ENCODE results near the gene PPP2R5A. TPM values are rescaled to one million over a fixed set of nuclear protein-coding genes. Genes with fewer than 3 reads are reported as not detected.

Gene PPP2R5A
- total and polyA plus RNA-seq, 2 of the 8 experiments (the other 6 are each of a cell fraction or from before 2014, with no cell fraction given): 14.6 to 36.3 TPM

GRCh38 chr1:212256369-212256768 is 28.8 kb upstream of the PPP2R5A start:
- Histone ChIP-seq H3K9ac (replicated peaks in 1 of 4; ENCODE audit: extremely low read depth in 1 of 4, low read depth in 3 of 4, low read length in 3 of 4) (no peak overlapping the region), H3K18ac (ENCODE audit: extremely low read depth, low read length) (no peak overlapping the region), H2BK120ac (replicated peaks; ENCODE audit: low read depth, low read length) (no peak overlapping the region), H3K79me2 (ENCODE audit: control insufficient read depth in 1 of 2, insufficient read depth in 2 of 2, low read length in 2 of 2) (no peaks in the 10 kb centered on the region), H2AK5ac (ENCODE audit: low read depth, low read length) (no peak overlapping the region), H2AFZ (ENCODE audit: low read length) (peak overlapping the region; percentile 31; the same call in 1 of the 2 replicates), H4K91ac (replicated peaks; ENCODE audit: insufficient read length, low read length) (no peak overlapping the region), H3K27ac (ENCODE audit: low read depth, low read length) (no peak overlapping the region), H3K36me3 (ENCODE audit: control insufficient read depth in 2 of 4, insufficient read depth in 4 of 4, low read length in 3 of 4) (no peaks in the 10 kb centered on the region), H2BK5ac (ENCODE audit: low read depth, low read length) (no peak overlapping the region), H3K14ac (ENCODE audit: insufficient read length) (no peak overlapping the region), H3K56ac (replicated peaks; ENCODE audit: insufficient read length, low read depth, low read length) (no peak overlapping the region), H2BK15ac (ENCODE audit: low read length) (no peak overlapping the region), H2BK12ac (ENCODE audit: low read depth, low read length) (no peak overlapping the region), H4K8ac (ENCODE audit: extremely low read depth, insufficient read depth, low read length) (no peak overlapping the region), H4K20me1 (replicated peaks in 1 of 2; ENCODE audit: control insufficient read depth in 1 of 2, insufficient read depth in 2 of 2, low read length in 2 of 2) (no peaks in the 10 kb centered on the region), H3K27me3 (replicated peaks in 1 of 4; ENCODE audit: control insufficient read depth in 3 of 4, extremely low read depth in 1 of 4, insufficient read depth in 3 of 4, low read length in 3 of 4) (no peaks in the 10 kb centered on the region), H3K9me3 (ENCODE audit: insufficient read depth in 2 of 2, low read depth in 1 of 2, low read length in 1 of 2) (no peaks in the 10 kb centered on the region), H3K4me3 (ENCODE audit: extremely low read depth in 1 of 4, insufficient read depth in 2 of 4, low read depth in 3 of 4, low read length in 4 of 4) (no peak overlapping the region), H3K4me2 (ENCODE audit: insufficient read depth in 1 of 2, low read depth in 2 of 2, low read length in 2 of 2) (no peak overlapping the region), H3K23me2 (ENCODE audit: low read depth, low read length) (no peaks in the 10 kb centered on the region), H4K5ac (ENCODE audit: insufficient read length, low read depth, low read length) (no peak overlapping the region), H3K23ac (ENCODE audit: insufficient read length) (no peak overlapping the region), H2BK20ac (ENCODE audit: low read length) (no peak overlapping the region), H3K79me1 (ENCODE audit: low read depth, low read length) (no peaks in the 10 kb centered on the region), H3K4me1 (replicated peaks in 1 of 4; ENCODE audit: control insufficient read depth in 3 of 4, insufficient read depth in 4 of 4, low read length in 3 of 4) (peaks cover 0 to 5% (median 1%) of the 10 kb centered on the region in 4 experiments; a peak in 3 of 7 replicates), H3K4ac (replicated peaks; ENCODE audit: insufficient read length, low read depth, low read length) (no peak overlapping the region)
- no peak for TF ChIP-seq ASH2L (IDR thresholded peaks at IDR 0.05; ENCODE audit: low read length)
- no peak for TF ChIP-seq KDM1A (IDR thresholded peaks at IDR 0.05; ENCODE audit: borderline replicate concordance, low read length)
- TF ChIP-seq MAFK (IDR thresholded peaks at IDR 0.05; ENCODE audit: low read depth, low read length): no peak
- no peak for TF ChIP-seq RFX5 (IDR thresholded peaks at IDR 0.05; ENCODE audit: borderline replicate concordance, low read depth, low read length)
- TF ChIP-seq GTF2F1 (IDR thresholded peaks at IDR 0.05; ENCODE audit: borderline replicate concordance, low read depth, low read length): no peak
- no peak for TF ChIP-seq POLR2A (IDR thresholded peaks at IDR 0.05; ENCODE audit: control extremely low read depth in 1 of 2, low read depth in 2 of 2, low read length in 2 of 2)
- TF ChIP-seq GABPA (IDR thresholded peaks at IDR 0.05; ENCODE audit: borderline replicate concordance, insufficient read depth, low read length): no peak
- no peak for TF ChIP-seq SAP30 (IDR thresholded peaks at IDR 0.05; ENCODE audit: insufficient read depth, insufficient replicate concordance, low read length)
- CTCF ChIA-PET (ENCODE audit: partially characterized antibody): interaction anchor here (1.3 to 5.8 kb wide), 4 partner anchors 13 to 200 kb away, joined by 3 to 22 read pairs (median 4); no protein-coding TSS in a partner anchor
- DNase-seq (ENCODE audit: low read depth in 1 of 2, low spot score in 2 of 2) (no peak), FAIRE-seq (no peak)
- 100% methylated on average over 1 of the region's 1 CpG; no CpG with 5 or more reads in 1 of the 2 experiments for WGBS, 2 experiments (ENCODE audit: extremely low coverage in 1 of 2, insufficient coverage in 1 of 2, insufficient read length in 1 of 2, insufficient replicate concordance in 2 of 2, low coverage in 1 of 2, low lambda C conversion rate in 2 of 2, missing lambda C conversion rate in 1 of 2)
- POLR2A ChIA-PET (ENCODE audit: partially characterized antibody): interaction anchor here (0.8 kb wide), 1 partner anchor 13 kb away, joined by 3 read pairs; no protein-coding TSS in a partner anchor
